Pons (tissue), 1 donor: ENCODE results near the gene HMGB1.

Source experiments
- DNase-seq: peaks from one replicate; pipeline ENCODE4 v3.0.0-alpha.2; 2016; ENCODE audit warnings: low spot score

The HMGB1 gene

GRCh38 chr13:30465593-30466357 is at the start of gene HMGB1:
TSS of gene HMGB1 (minus strand) at chr13:30465936. CDS start at chr13:30463680, 2,256 bp downstream.
- peak; percentile 99 for DNase-seq

- DNase-seq: no peak
Observed at GRCh38 chr13:30510811-30511371, 45.2 kb upstream of the HMGB1 start.

DNA sequence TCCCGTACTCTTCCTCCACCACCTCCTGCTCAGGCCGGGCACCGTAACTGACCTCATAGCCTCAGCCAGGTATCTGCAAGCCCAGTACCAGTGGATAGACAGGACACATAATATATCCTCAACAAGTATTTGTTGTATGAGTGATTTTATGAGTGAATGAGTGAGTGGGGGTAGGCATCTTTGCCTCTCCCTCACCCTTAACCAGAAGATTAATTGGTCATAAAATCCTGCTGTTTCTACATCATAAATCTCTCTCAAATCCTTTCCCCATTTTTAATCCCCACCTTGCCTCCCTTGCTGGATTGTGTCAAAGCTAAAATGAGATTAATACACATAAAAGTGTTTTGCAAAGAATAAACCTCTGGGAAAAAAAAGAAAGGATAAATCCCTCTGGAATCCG is 44.4 kb upstream of the HMGB1 start:
- DNase-seq: no peak

DNA sequence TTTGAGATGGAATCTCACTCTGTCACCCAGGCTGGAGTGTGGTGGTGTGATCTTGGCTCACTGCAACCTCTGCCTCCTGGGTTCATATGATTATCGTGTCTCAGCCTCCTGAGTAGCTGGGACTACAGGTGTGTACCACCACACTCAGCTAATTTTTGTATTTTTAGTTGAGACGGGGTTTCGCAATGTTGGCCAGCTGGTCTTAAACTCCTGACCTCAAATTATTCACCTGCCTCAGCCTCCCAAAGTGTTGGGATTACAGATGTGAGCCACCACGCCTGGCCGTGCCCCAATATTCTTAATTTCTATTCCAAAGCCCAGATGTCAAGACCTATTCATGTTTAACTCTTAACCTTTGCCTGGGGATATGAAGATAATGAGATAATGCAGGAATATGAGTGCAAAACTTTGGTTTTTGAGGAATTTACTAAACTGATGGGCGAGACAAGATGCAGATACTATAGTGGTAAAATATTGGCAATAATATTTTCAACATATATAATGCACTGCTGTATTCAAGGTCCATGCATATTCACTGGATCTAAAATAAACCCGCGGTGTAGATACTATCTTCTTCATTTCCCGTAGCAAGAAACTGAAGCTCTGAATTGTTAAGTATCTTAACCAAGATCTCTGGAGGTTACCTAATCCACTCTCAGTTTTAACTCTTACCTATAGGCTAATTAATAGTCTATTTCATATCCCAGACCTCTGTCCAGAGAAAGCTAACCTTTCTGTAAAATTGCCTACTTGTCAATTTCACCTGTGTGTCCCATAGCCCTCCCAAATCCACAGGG is 43.7 kb upstream of the HMGB1 start:
- DNase-seq: no peak

DNA sequence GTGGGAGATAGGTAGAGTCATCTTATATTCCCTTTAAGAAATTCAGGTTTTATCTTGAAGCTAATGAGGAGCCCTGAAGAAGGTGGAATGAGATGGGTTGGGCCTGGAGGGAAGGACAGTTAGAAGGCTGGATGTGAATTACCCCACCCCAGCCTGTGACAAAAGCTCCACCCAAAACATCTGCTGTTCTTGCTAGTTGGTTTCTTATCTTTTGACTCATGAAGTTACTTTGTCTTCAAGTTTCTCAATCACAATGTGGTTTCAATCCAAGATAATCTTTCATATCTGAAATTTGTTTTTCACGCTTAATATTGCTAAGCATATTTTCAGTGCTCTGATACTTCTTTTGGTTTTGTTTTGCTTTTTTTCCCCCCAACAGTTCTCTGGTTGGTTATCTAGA is 38.3 kb upstream of the HMGB1 start:
- no peak for DNase-seq

DNA sequence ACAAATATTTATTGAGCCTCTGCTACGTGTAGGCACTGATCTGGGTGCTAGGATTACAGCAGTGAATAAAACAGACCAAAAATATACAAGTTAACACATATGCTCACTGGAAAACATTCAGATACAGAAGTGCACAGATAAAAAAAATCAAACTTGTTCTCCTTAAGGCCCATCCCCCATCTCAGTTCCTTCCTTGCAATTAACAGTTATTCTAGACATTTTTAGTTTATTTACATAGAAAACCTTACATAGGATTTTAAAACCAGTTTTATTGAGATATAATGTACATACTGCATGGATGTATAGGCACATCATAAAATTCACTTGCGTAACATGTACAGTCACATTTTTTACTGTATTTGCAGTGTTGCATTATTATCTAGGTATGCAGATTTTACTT is 36.5 kb upstream of the HMGB1 start:
- no peak for DNase-seq

DNA sequence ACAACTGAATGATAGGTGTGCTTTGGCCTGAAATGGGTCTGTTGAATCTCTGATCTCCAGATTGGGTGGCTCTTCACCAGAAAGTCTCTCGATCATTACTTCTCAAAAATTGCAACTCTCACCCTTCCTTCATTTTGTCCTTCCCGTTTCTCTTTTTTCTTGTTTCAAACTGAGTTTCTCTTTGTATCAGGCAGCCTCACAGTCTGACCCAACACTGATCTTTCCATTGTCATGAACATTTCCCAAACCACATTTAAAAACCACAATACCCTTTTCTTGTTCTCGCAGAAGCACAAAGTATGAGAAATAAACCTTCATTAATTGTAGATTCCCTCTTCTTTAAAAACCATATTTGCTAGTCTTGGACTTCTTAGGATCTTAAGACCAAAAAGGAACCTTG is 33.6 kb upstream of the HMGB1 start:
- no peak for DNase-seq

DNA sequence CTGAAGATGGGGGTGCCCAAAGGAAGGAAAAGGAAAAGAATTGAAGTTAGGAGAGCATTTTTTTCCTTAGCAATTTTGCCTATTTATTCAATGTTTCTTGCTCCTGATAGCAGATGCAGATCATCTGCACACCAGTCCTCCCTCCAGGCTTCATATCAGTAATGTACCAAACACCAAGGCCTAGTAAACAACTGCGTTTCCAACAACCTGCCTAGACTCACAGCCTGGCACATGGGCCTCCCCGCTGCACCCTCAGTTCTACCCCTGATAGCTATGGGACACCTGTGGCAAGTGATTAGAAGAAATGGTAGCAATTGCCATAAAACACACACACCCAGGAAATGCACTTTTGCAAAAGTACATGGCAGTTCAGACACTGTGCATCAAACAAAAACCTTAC is 30.4 kb upstream of the HMGB1 start:
- no peak for DNase-seq

- DNase-seq: no peak
Observed at GRCh38 chr13:30495746-30496145, 30.0 kb upstream of the HMGB1 start.

- DNase-seq: no peak
Observed at GRCh38 chr13:30493658-30494381, 28.1 kb upstream of the HMGB1 start.

- no peak for DNase-seq
Observed at GRCh38 chr13:30487075-30487470, 21.3 kb upstream of the HMGB1 start.

GRCh38 chr13:30486230-30487074 is 20.7 kb upstream of the HMGB1 start:
- peak; percentile 5 for DNase-seq

GRCh38 chr13:30481241-30481760 is 15.6 kb upstream of the HMGB1 start:
- DNase-seq: no peak

DNA sequence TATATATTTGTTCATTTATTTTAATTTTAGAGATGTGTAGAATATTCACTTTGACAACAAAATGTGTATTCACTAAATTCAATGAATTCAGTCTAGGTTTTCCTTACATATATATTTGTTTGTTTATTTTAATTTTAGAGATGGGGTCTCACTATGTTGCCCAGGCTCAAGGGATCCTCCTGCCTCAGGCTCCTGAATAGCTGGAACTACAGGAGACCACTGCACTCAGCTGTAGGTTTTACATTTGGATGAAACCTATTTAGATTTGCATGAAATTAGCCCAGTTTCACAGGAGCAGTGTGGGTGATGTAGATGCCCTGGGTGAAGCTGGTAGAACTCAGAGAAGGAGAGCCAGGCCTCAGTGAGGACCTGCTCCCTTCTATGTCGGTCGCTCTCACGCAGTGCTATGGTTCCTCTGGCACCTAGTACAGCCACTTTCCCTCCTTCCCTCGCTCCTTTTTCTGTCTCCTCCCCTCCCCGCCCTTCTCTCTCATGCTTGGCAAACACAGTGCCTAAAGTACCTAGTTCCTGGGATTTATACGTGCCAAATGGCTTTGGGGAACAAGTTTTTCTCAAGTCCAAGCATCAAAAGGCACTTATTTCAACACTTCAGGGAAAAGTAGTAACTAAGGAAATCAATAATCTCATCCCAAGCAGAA is 14.7 kb upstream of the HMGB1 start:
- no peak for DNase-seq

DNA sequence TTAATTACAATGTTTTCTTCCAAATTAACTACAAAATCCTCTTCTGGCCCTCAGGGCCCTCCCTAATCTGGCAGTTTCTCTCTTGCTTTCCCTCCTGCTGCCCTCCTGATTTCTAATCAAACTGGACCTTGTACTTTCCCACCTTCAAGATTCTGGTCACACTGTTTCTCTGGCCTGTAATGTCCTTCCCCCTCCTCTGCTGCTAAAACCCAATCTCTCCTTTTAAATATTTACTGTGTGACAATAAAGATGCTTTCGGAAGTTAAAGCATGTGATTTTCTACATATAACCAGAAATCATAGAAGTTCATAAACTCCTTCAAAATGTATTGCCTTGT is 14.1 kb upstream of the HMGB1 start:
- no peak for DNase-seq

GRCh38 chr13:30479154-30479882 is 13.6 kb upstream of the HMGB1 start:
- no peak for DNase-seq

GRCh38 chr13:30477346-30478195 is 11.8 kb upstream of the HMGB1 start:
- no peak for DNase-seq

- no peak for DNase-seq
Observed at GRCh38 chr13:30473675-30474074, 7.9 kb upstream of the HMGB1 start.

DNA sequence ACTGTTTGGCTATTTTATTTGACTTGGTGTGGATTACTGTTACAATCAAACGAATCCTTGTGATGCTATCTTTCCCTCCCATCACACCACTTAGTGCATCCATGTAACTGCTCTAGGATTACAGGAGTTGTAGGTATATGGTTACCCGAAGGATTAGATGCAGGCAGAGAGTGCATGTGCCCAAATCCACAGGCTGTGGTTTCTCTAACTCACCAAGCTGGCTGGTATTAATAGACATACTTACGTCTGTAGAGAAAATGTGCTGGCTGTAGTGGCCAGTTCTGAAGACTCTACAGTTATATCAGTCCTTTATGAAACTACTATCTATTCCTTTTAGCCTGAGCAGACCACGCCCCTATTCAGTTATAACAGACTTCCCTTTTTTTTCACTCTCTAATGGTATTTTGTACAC is 1.1 kb upstream of the HMGB1 start:
- DNase-seq: no peak
